OCI-LY1 (cell line): ENCODE data around the gene PNPLA3.

ENCODE experiments used
- H2AFZ ChIP-seq: fragments of 200-600 bp; sonication (generic), shearing (Covaris generic); 2 replicates; pipeline ENCODE4 v1.6.0; 2014; ENCODE audit warnings: antibody characterized with exemption, mild to moderate bottlenecking, low read length
- H3F3A ChIP-seq: fragments of 200-600 bp; sonication (generic), shearing (Covaris generic); 2 replicates; pipeline ENCODE4 v1.6.0; 2014; ENCODE audit warnings: mild to moderate bottlenecking, antibody characterized with exemption, low read length, moderate library complexity; ENCODE audit not compliant: insufficient read depth
- H3K27ac ChIP-seq: fragments of 200-600 bp; sonication (generic); 2 replicates; pipeline ENCODE4 v1.5.1; 2014; ENCODE audit warnings: low read length, mixed run types, mild to moderate bottlenecking, low read depth; ENCODE audit not compliant: poor library complexity, severe bottlenecking
- H3K27me3 ChIP-seq: fragments of 200-600 bp; sonication (generic); 2 replicates; pipeline ENCODE4 v1.6.0; 2014; ENCODE audit warnings: antibody characterized with exemption, mild to moderate bottlenecking, low read length, moderate library complexity; ENCODE audit not compliant: insufficient read depth
- H3K36me3 ChIP-seq: fragments of 200-600 bp; sonication (generic); 2 replicates; pipeline ENCODE4 v1.6.1; 2014; ENCODE audit warnings: mild to moderate bottlenecking, antibody characterized with exemption, low read length, moderate library complexity, mixed read lengths; ENCODE audit not compliant: insufficient read depth
- H3K4me1 ChIP-seq: fragments of 200-600 bp; sonication (generic); 2 replicates; pipeline ENCODE4 v1.5.1; 2014; ENCODE audit warnings: mild to moderate bottlenecking, low read length, moderate library complexity; ENCODE audit not compliant: insufficient read depth, severe bottlenecking
- H3K4me2 ChIP-seq: fragments of 200-600 bp; sonication (generic), shearing (Covaris generic); 2 replicates; pipeline ENCODE4 v1.6.1; 2014; ENCODE audit warnings: low read length
- H3K4me3 ChIP-seq: fragments of 200-600 bp; sonication (generic); 2 replicates; pipeline ENCODE4 v1.5.1; 2014; ENCODE audit warnings: low read length, low read depth, mild to moderate bottlenecking, mixed read lengths; ENCODE audit not compliant: poor library complexity, severe bottlenecking
- H3K79me2 ChIP-seq: fragments of 200-600 bp; shearing (Covaris generic); 2 replicates; pipeline ENCODE4 v1.6.1; 2016; ENCODE audit warnings: mixed run types, low read length, mixed read lengths; ENCODE audit not compliant: insufficient read depth
- H3K9ac ChIP-seq: fragments of 200-600 bp; sonication (generic), shearing (Covaris generic); 2 replicates; pipeline ENCODE4 v1.6.1; 2014; ENCODE audit warnings: mild to moderate bottlenecking, low read length, mixed read lengths
- H3K9me2 ChIP-seq: fragments of 200-600 bp; sonication (generic), shearing (Covaris generic); 2 replicates; pipeline ENCODE4 v1.6.1; 2014; ENCODE audit warnings: low read depth, mild to moderate bottlenecking, low read length, mixed read lengths
- H3K9me3 ChIP-seq: fragments of 200-600 bp; shearing (Covaris generic); 2 replicates; pipeline ENCODE4 v1.6.1; 2014; ENCODE audit warnings: low read length, mixed read lengths
- H4K20me1 ChIP-seq: fragments of 200-600 bp; sonication (generic), shearing (Covaris generic); 2 replicates; pipeline ENCODE4 v1.6.0; 2016; ENCODE audit warnings: mild to moderate bottlenecking, low read length; ENCODE audit not compliant: insufficient read depth
- EZH2 ChIP-seq: fragments of 200-600 bp; sonication (generic), shearing (Covaris generic); IDR thresholded peaks from 2 replicates; pipeline ENCODE4 v1.8.0; 2017; ENCODE audit warnings: borderline replicate concordance, mixed run types, mild to moderate bottlenecking, antibody characterized with exemption, low read length, moderate library complexity, mixed read lengths
- TF ChIP-seq, protein P1 (sequence below): fragments of 200-600 bp; sonication (generic), shearing (Covaris generic); IDR thresholded peaks from 2 replicates; pipeline ENCODE4 v1.5.1; 2017; ENCODE audit warnings: mild to moderate bottlenecking, antibody characterized with exemption, low read length, moderate library complexity, mixed read lengths

PNPLA3 gene

DNA sequence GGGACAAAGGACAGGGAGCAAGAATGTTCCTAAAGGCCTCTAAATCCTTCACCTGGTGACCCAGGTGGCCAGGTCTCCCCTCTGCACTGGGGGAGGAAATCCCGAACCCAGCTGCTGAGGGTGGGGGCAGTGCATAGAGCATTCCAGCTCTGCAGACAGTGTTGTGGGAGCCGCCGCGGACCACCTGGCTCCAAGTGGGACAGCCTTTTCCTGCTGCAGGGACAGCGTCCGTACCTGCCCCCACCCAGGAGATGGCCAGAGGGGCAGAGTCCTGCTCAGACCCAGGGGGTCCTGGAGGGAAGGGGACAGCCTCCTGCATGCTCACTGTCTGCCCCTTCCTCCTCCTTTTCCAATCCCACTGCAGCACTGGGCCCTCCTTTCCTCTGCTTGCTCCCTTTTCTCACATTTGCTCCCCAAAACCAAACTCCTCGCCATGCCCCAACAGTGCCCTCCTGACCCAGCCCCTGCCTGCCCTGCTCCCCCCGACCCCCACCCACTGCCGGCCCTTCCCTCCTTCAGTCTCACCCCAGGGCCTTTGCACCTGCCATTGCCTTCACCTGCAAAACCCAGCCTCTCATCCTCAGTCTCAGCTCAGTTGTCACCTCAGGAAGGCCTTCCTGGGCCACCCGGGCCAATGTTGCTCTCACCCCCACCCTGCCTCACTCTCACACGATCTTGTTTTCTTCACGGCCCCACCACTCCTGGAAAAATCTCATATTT lies 44.6 kb upstream of the PNPLA3 start:
- H3K27me3 ChIP-seq, result no peaks in the 10 kb centered on the region

DNA sequence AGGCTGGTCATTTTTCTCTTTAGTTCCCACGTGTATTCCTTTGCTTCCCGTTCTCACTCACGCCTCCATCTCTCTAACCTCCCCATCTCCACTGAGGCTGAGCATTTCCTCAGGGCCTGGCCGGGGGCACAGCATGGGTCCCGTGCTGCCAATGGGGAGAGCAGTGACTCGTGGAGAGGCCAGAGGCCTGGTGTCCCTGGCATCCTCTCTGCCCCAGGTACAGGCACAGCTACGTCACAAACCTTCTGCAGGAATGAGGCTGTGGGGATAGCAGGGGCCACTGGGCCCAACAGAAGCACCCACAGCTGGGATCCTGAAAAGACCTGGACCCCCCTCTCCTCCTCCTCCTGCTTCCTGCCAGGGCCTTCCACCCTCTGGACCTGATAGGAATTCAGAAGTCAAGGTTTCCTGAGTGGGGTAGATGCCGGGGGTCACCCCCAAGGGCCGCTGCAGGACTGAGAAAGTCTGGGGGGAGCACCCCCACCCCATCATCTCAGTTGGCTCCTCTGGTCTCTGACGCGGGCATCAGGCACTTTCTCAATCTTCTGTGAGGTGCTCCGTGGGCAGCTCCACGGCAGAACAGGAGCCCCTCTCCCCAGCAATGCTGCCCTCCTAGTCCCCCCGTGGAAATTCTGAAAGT lies 43.6 kb upstream of the PNPLA3 start:
- H3K9ac ChIP-seq, result no peak overlapping the region
- no peaks in the 10 kb centered on the region for H3K9me3 ChIP-seq
- H2AFZ ChIP-seq, result no peak overlapping the region
- H3K79me2 ChIP-seq, result no peaks in the 10 kb centered on the region
- no peaks in the 10 kb centered on the region for H3K9me2 ChIP-seq
- H3K4me2 ChIP-seq, result no peak overlapping the region
- no peak overlapping the region for H3K27ac ChIP-seq
- H3F3A ChIP-seq, result no peaks in the 10 kb centered on the region
- H3K4me3 ChIP-seq, result no peak overlapping the region
- TF ChIP-seq, protein P1, sequence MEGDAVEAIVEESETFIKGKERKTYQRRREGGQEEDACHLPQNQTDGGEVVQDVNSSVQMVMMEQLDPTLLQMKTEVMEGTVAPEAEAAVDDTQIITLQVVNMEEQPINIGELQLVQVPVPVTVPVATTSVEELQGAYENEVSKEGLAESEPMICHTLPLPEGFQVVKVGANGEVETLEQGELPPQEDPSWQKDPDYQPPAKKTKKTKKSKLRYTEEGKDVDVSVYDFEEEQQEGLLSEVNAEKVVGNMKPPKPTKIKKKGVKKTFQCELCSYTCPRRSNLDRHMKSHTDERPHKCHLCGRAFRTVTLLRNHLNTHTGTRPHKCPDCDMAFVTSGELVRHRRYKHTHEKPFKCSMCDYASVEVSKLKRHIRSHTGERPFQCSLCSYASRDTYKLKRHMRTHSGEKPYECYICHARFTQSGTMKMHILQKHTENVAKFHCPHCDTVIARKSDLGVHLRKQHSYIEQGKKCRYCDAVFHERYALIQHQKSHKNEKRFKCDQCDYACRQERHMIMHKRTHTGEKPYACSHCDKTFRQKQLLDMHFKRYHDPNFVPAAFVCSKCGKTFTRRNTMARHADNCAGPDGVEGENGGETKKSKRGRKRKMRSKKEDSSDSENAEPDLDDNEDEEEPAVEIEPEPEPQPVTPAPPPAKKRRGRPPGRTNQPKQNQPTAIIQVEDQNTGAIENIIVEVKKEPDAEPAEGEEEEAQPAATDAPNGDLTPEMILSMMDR, result no peak
- no peak for TF ChIP-seq EZH2
- H3K36me3 ChIP-seq, result no peaks in the 10 kb centered on the region
- no peaks in the 10 kb centered on the region for H4K20me1 ChIP-seq
- no peaks in the 10 kb centered on the region for H3K4me1 ChIP-seq
- H3K27me3 ChIP-seq, result no peaks in the 10 kb centered on the region

More for the DNA sequence above, 44.6 kb upstream of the PNPLA3 start:
- Histone ChIP-seq H3K27ac (no peak overlapping the region), H4K20me1 (no peaks in the 10 kb centered on the region), H3K4me3 (no peak overlapping the region), H3K9me3 (no peaks in the 10 kb centered on the region), H2AFZ (no peak overlapping the region), H3K9ac (no peak overlapping the region), H3K4me1 (no peaks in the 10 kb centered on the region), H3K36me3 (no peaks in the 10 kb centered on the region), H3F3A (no peaks in the 10 kb centered on the region), H3K9me2 (no peaks in the 10 kb centered on the region), H3K4me2 (no peak overlapping the region), H3K79me2 (no peaks in the 10 kb centered on the region)
- TF ChIP-seq, protein P1, result no peak
- no peak for TF ChIP-seq EZH2

DNA sequence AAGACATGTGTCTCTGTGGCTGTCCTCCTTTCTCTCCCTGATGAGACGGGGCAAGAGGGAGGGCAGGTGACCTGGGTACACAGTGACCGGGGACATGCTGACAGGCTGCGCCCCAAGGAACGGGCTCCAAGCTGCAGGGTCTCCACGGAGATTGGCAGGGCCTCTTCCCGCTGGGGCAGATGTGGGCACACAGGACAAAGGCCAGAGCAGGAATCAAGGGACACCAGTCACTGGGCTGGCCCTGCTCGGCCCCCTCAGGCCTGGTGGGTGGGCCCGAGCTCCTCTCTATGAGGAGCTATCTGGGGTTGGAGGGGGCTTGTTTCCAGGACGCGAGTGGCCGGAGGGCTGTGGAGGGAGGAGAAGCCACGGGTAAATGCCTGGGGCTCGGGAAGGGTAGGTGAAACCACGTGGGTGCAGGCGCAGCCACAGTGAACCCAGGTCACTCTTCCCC lies 43.0 kb upstream of the PNPLA3 start:
- no peaks in the 10 kb centered on the region for H3F3A ChIP-seq
- H3K9me2 ChIP-seq, result no peaks in the 10 kb centered on the region
- H3K36me3 ChIP-seq, result no peaks in the 10 kb centered on the region
- H3K4me2 ChIP-seq, result no peak overlapping the region
- no peak for TF ChIP-seq EZH2
- H3K4me3 ChIP-seq, result no peak overlapping the region
- no peaks in the 10 kb centered on the region for H3K27me3 ChIP-seq
- no peaks in the 10 kb centered on the region for H3K4me1 ChIP-seq
- no peaks in the 10 kb centered on the region for H4K20me1 ChIP-seq
- H3K27ac ChIP-seq, result no peak overlapping the region
- no peak overlapping the region for H3K9ac ChIP-seq
- H3K9me3 ChIP-seq, result no peaks in the 10 kb centered on the region
- H3K79me2 ChIP-seq, result no peaks in the 10 kb centered on the region
- H2AFZ ChIP-seq, result no peak overlapping the region
